HepG2 (cell line): ENCODE results near the gene ACOT8. TPM values are rescaled to one million over a fixed set of nuclear protein-coding genes. Genes with fewer than 3 reads are reported as not detected.
A peak's percentile ranks its signal among the peaks of the same experiment; 100 is the strongest.

Experiments
- ATAC-seq: fragments of 200-7000 bp; cut with Tn5 transposase; 3 replicates; pipeline ENCODE4 v1.9.1; 2020; ENCODE audit warnings: mild to moderate bottlenecking, moderate library complexity
- BruUV-seq: library from RNA; stranded (reverse); fragments of 400-500 nt; replicated peaks from 2 replicates; lab custom pipeline; 2021; lab: Mats Ljungman, UMichigan
- CTCF ChIA-PET: fragments of 300-600 bp; formaldehyde crosslinking; extraction: SDS; loops from one replicate; lab custom pipeline; 2021; ENCODE audit warnings: low total read pairs, inconsistent platforms, low intra/inter-chr PET ratio; lab: Yijun Ruan, JAX
- POLR2A ChIA-PET: fragments of 350-600 bp; sonication (Branson Sonifier 250); formaldehyde crosslinking; loops from one replicate; lab custom pipeline; 2020; ENCODE audit warnings: antibody characterized with exemption, inconsistent platforms; lab: Yijun Ruan, JAX
- DNase-seq: peaks from one replicate; pipeline ENCODE4 v3.0.0-alpha.2; 2015; ENCODE audit warnings: low spot score
- FAIRE-seq: peaks from 3 replicates; lab custom pipeline; 2011; peaks lifted over from hg19 to GRCh38; lab: Jason Lieb, UNC
- H2AFZ ChIP-seq: one replicate; pipeline ENCODE4 v1.6.1; 2011; ENCODE audit warnings: low read length, inconsistent platforms
- H3K27ac ChIP-seq: fragments of 300-600 bp; 3 replicates; pipeline ENCODE4 v1.8.0; 2011; ENCODE audit warnings: mixed run types, mild to moderate bottlenecking, mixed read lengths, low read length, inconsistent platforms; ENCODE audit not compliant: insufficient read depth; ENCODE audit errors: extremely low read length
- H3K27me3 ChIP-seq, 2 experiments: fragments of 200-600 bp in 1 of 2; 2 replicates in 1 of 2; 3 replicates in 1 of 2; pipeline versions ENCODE4 v1.6.0 to v1.8.0; 2011; ENCODE audit warnings: low read length in 2 of 2, mild to moderate bottlenecking in 2 of 2, moderate library complexity in 2 of 2, inconsistent platforms in 1 of 2; ENCODE audit not compliant: insufficient read depth in 2 of 2, control insufficient read depth in 1 of 2
- H3K36me3 ChIP-seq, 2 experiments: fragments of 200-600 bp in 1 of 2; replicated peaks in 1 of 2; 2 replicates in 1 of 2; 3 replicates in 1 of 2; pipeline versions ENCODE4 v1.5.1 to v1.8.0; 2011; ENCODE audit warnings: low read length in 2 of 2, inconsistent platforms in 1 of 2; ENCODE audit not compliant: insufficient read depth in 2 of 2, control insufficient read depth in 1 of 2
- H3K4me1 ChIP-seq: 2 replicates; pipeline ENCODE4 v1.5.1; 2012; ENCODE audit warnings: low read length, inconsistent platforms; ENCODE audit not compliant: insufficient read depth
- H3K4me2 ChIP-seq: 2 replicates; pipeline ENCODE4 v1.6.0; 2011; ENCODE audit warnings: low read depth, low read length, inconsistent platforms
- H3K4me3 ChIP-seq, 3 experiments: fragments of 200-600 bp in 1 of 3; sonication (generic), shearing (Covaris generic) in 1 of 3; replicated peaks in 1 of 3; 2 replicates each; pipeline ENCODE4 v1.5.1; 2011 to 2016; ENCODE audit warnings: low read length in 3 of 3, inconsistent platforms in 2 of 3, low read depth in 2 of 3, mild to moderate bottlenecking in 2 of 3, control low read depth in 1 of 3, mixed read lengths in 1 of 3; ENCODE audit not compliant: insufficient read depth in 1 of 3
- H3K79me2 ChIP-seq: one replicate; pipeline ENCODE4 v1.6.1; 2011; ENCODE audit warnings: low read length, inconsistent platforms; ENCODE audit not compliant: insufficient read depth
- H3K9ac ChIP-seq: 2 replicates; pipeline ENCODE4 v1.6.0; 2011; ENCODE audit warnings: mild to moderate bottlenecking, low read depth, low read length, inconsistent platforms; ENCODE audit not compliant: insufficient read depth
- H3K9me3 ChIP-seq: 2 replicates; pipeline ENCODE4 v1.5.1; 2012; ENCODE audit warnings: mild to moderate bottlenecking, low read length
- H4K20me1 ChIP-seq: 2 replicates; pipeline ENCODE4 v1.6.0; 2011; ENCODE audit warnings: inconsistent platforms, mild to moderate bottlenecking, low read length, moderate library complexity; ENCODE audit not compliant: insufficient read depth
- CCDC6 ChIP-seq: sonication (generic); formaldehyde crosslinking; IDR thresholded peaks from 2 replicates; pipeline ENCODE4 v1.8.1; 2022; ENCODE audit warnings: mild to moderate bottlenecking, missing genetic modification reagents, moderate library complexity
- HOXD1 ChIP-seq: sonication (generic); formaldehyde crosslinking; IDR thresholded peaks from 2 replicates; pipeline ENCODE4 v1.5.0; 2020; ENCODE audit warnings: missing genetic modification reagents
- ISX ChIP-seq: sonication (generic); formaldehyde crosslinking; conservative IDR thresholded peaks from 2 replicates; pipeline ENCODE4 v1.5.0; 2020; ENCODE audit warnings: missing genetic modification reagents
- MEIS1 ChIP-seq: sonication (generic); formaldehyde crosslinking; IDR thresholded peaks from 2 replicates; pipeline ENCODE4 v1.9.0; 2021; ENCODE audit warnings: mild to moderate bottlenecking, missing genetic modification reagents, moderate library complexity, borderline replicate concordance
- PHF21A ChIP-seq: sonication (generic); formaldehyde crosslinking; IDR thresholded peaks from 2 replicates; pipeline ENCODE4 v1.5.0; 2020; ENCODE audit warnings: mild to moderate bottlenecking, missing genetic modification reagents
- SETDB1 ChIP-seq: sonication (generic); formaldehyde crosslinking; IDR thresholded peaks from 2 replicates; pipeline ENCODE4 v1.5.1; 2020; ENCODE audit warnings: missing genetic modification reagents, mild to moderate bottlenecking, borderline replicate concordance
- SIN3B ChIP-seq: fragments of 150-350 bp; IDR thresholded peaks from 2 replicates; pipeline ENCODE4 v1.6.1; 2014; ENCODE audit warnings: low read length
- SIX1 ChIP-seq: sonication (generic); formaldehyde crosslinking; IDR thresholded peaks from 2 replicates; pipeline ENCODE4 v1.4.0; 2020; ENCODE audit warnings: missing genetic modification reagents, borderline replicate concordance
- TP53 ChIP-seq: sonication (generic); formaldehyde crosslinking; conservative IDR thresholded peaks from 2 replicates; pipeline ENCODE4 v1.4.0; 2020; ENCODE audit warnings: missing genetic modification reagents
- ZBTB7A ChIP-seq: sonication (generic); formaldehyde crosslinking; IDR thresholded peaks from 2 replicates; pipeline ENCODE4 v1.8.0; 2022; ENCODE audit warnings: mild to moderate bottlenecking, missing genetic modification reagents
- ZFP36 ChIP-seq: fragments of 150-350 bp; IDR thresholded peaks from 2 replicates; pipeline ENCODE4 v1.6.1; 2018; ENCODE audit warnings: borderline replicate concordance, low read length, low read depth; ENCODE audit not compliant: partially characterized antibody
- ZFP91 ChIP-seq: sonication (generic); formaldehyde crosslinking; IDR thresholded peaks from 2 replicates; pipeline ENCODE4 v1.9.0; 2022; ENCODE audit warnings: missing genetic modification reagents, mild to moderate bottlenecking, borderline replicate concordance
- ZMYM3 ChIP-seq: sonication (generic); formaldehyde crosslinking; IDR thresholded peaks from 2 replicates; pipeline ENCODE4 v1.5.1; 2020; ENCODE audit warnings: mild to moderate bottlenecking, missing genetic modification reagents
- ZNF17 ChIP-seq: sonication (generic); formaldehyde crosslinking; IDR thresholded peaks from 2 replicates; pipeline ENCODE4 v1.5.0; 2020; ENCODE audit warnings: mild to moderate bottlenecking, missing genetic modification reagents
- ZNF431 ChIP-seq: sonication (generic); formaldehyde crosslinking; IDR thresholded peaks from 2 replicates; pipeline ENCODE4 v1.9.0; 2022; ENCODE audit warnings: missing genetic modification reagents, low read depth, mild to moderate bottlenecking, borderline replicate concordance
- ZNF530 ChIP-seq: sonication (generic); formaldehyde crosslinking; IDR thresholded peaks from 2 replicates; pipeline ENCODE4 v1.5.0; 2020; ENCODE audit warnings: low read depth, mild to moderate bottlenecking, missing genetic modification reagents
- ZNF749 ChIP-seq: sonication (generic); formaldehyde crosslinking; IDR thresholded peaks from 2 replicates; pipeline ENCODE4 v1.8.0; 2022; ENCODE audit warnings: mild to moderate bottlenecking, missing genetic modification reagents, moderate library complexity, borderline replicate concordance
- whole genome bisulfite sequencing: methylation state at CpG from one replicate; pipeline ENCODE4 v1.1.6; 2017; ENCODE audit warnings: low lambda C conversion rate; 5-methylcytosine and 5-hydroxymethylcytosine counted together
- in situ Hi-C: cut with HindIII; loops from 2 replicates; pipeline ENCODE4 v1.10.0; 2017; ENCODE audit warnings: low pct_unique_long_range_greater_than_20kb; ENCODE audit not compliant: extremely low pct_ligation_motif_present
- intact Hi-C: fragments of 100-400 bp; cut with micrococcal nuclease; formaldehyde crosslinking; loops from one replicate; pipeline ENCODE4 v1.10.0; 2022; ENCODE audit not compliant: unreplicated experiment
- polyA plus RNA-seq, 8 experiments: library from polyadenylated mRNA; depleted of rRNA in 3 of 8; stranded (reverse) in 7 of 8; unstranded in 1 of 8; fragments of >200 nt; fragmentation: Illumina TruSeq in 4 of 8; extraction: Trizol in 4 of 8; gene quantifications; 2 replicates each; pipeline versions ENCODE4 v1.2.1 to v1.2.3, GENCODE V29; 2011 to 2016; ENCODE audit warnings: low read depth in 4 of 8, missing spikeins in 1 of 8, mixed read lengths in 1 of 8; ENCODE audit not compliant: insufficient read depth in 1 of 8
- total RNA-seq, 5 experiments: library from RNA; depleted of rRNA; stranded (reverse); fragments of >200 nt; fragmentation: Illumina TruSeq; extraction: Trizol; gene quantifications; 2 replicates each; pipeline ENCODE4 v1.2.3, GENCODE V29; 2016; ENCODE audit warnings: low read depth in 1 of 5
- TF ChIP-seq, protein P1 (sequence below): sonication (generic); formaldehyde crosslinking; conservative IDR thresholded peaks from 2 replicates; pipeline ENCODE4 v1.8.0; 2022; ENCODE audit warnings: mild to moderate bottlenecking, moderate library complexity, missing genetic modification reagents
- TF ChIP-seq, protein P2 (sequence below): sonication (generic); formaldehyde crosslinking; IDR thresholded peaks from 2 replicates; pipeline ENCODE4 v1.5.0; 2020; ENCODE audit warnings: missing genetic modification reagents, mild to moderate bottlenecking, borderline replicate concordance
- TF ChIP-seq, protein P3 (sequence below): sonication (generic); formaldehyde crosslinking; IDR thresholded peaks from 2 replicates; pipeline ENCODE4 v1.4.0; 2020; ENCODE audit warnings: mild to moderate bottlenecking, missing genetic modification reagents

Gene ACOT8
- total and polyA plus RNA-seq, 2 of the 13 experiments (the other 11 are each of a cell fraction or from before 2014, with no cell fraction given): 31.4 to 45.5 TPM

GRCh38 chr20:45857882-45858216 lies 657 bp upstream of the ACOT8 start:
- Histone ChIP-seq H3K9me3 (no peaks in the 10 kb centered on the region), H3K36me3 (no peaks in the 10 kb centered on the region), H3K79me2 (peaks cover 4% of the 10 kb centered on the region), H3K27ac (peak overlapping the region; percentile 43), H3K9ac (peak overlapping the region; percentile 80), H4K20me1 (no peaks in the 10 kb centered on the region), H3K4me2 (peak overlapping the region; percentile 87), H3K4me1 (peaks cover 59% of the 10 kb centered on the region), H3K27me3 (no peaks in the 10 kb centered on the region; a peak in 1 of 5 replicates), H3K4me3 (peak overlapping the region; percentile 78 to 91 (median 83)), H2AFZ (no peak overlapping the region)
- BruUV-seq: no TSS peak
- in situ Hi-C loops (no loop called here), intact Hi-C loops (loop anchor here (2.0 kb wide), 2 partner anchors 33 to 77 kb away; partner anchors contain the start of genes CTSA, NEURL2 and PCIF1)
- no peak for FAIRE-seq
- ATAC-seq: no peak
- no peak for DNase-seq
- ChIA-PET POLR2A (interaction anchor here (0.5 to 7.6 kb wide), 12 partner anchors 11 to 85 kb away, joined by 3 to 85 read pairs (median 5); partner anchors contain the start of genes CTSA, NEURL2, PCIF1 and SNX21), CTCF (no interaction called here)
- 47% methylated on average over 13 of the region's 13 CpGs for WGBS
- TF ChIP-seq SETDB1 (CRISPR knock-in tag) (no peak), PHF21A (CRISPR knock-in tag) (no peak), SIN3B (0 out of 2 replicates have a peak, but pooled peaks have one; percentile 13), ISX (CRISPR knock-in tag) (no peak), ZNF17 (CRISPR knock-in tag) (no peak), ZFP91 (CRISPR knock-in tag) (0 out of 2 replicates have a peak, but pooled peaks have one; percentile 11), ZNF749 (0 out of 2 replicates have a peak, but pooled peaks have one; percentile 15), MEIS1 (CRISPR knock-in tag) (no peak), SIX1 (CRISPR knock-in tag) (no peak), ZNF431 (CRISPR knock-in tag) (no peak), HOXD1 (no peak), ZMYM3 (CRISPR knock-in tag) (peak; percentile 27; the same call in 1 of the 2 replicates), ZBTB7A (no peak), CCDC6 (CRISPR knock-in tag) (no peak), ZFP36 (peak; percentile 87), TP53 (CRISPR knock-in tag) (no peak), ZNF530 (0 out of 2 replicates have a peak, but pooled peaks have one; percentile 16)
- TF ChIP-seq, protein P1, sequence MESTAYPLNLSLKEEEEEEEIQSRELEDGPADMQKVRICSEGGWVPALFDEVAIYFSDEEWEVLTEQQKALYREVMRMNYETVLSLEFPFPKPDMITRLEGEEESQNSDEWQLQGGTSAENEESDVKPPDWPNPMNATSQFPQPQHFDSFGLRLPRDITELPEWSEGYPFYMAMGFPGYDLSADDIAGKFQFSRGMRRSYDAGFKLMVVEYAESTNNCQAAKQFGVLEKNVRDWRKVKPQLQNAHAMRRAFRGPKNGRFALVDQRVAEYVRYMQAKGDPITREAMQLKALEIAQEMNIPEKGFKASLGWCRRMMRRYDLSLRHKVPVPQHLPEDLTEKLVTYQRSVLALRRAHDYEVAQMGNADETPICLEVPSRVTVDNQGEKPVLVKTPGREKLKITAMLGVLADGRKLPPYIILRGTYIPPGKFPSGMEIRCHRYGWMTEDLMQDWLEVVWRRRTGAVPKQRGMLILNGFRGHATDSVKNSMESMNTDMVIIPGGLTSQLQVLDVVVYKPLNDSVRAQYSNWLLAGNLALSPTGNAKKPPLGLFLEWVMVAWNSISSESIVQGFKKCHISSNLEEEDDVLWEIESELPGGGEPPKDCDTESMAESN (CRISPR knock-in tag): 0 out of 2 replicates have a peak, but pooled peaks have one; percentile 7
- TF ChIP-seq, protein P2, sequence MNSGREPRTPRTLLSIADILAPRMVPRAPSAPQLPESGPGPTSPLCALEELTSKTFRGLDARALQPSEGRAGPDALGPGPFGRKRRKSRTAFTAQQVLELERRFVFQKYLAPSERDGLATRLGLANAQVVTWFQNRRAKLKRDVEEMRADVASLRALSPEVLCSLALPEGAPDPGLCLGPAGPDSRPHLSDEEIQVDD (CRISPR knock-in tag): 0 out of 2 replicates have a peak, but pooled peaks have one; percentile 53
- TF ChIP-seq, protein P3, sequence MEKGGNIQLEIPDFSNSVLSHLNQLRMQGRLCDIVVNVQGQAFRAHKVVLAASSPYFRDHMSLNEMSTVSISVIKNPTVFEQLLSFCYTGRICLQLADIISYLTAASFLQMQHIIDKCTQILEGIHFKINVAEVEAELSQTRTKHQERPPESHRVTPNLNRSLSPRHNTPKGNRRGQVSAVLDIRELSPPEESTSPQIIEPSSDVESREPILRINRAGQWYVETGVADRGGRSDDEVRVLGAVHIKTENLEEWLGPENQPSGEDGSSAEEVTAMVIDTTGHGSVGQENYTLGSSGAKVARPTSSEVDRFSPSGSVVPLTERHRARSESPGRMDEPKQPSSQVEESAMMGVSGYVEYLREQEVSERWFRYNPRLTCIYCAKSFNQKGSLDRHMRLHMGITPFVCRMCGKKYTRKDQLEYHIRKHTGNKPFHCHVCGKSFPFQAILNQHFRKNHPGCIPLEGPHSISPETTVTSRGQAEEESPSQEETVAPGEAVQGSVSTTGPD (CRISPR knock-in tag): no peak
